Neural progenitor cell (in vitro differentiated cells): ENCODE data around the gene PPP4R1. TPM values are rescaled to one million over a fixed set of nuclear protein-coding genes. Genes with fewer than 3 reads are reported as not detected.

Experiments used
- DNase-seq: peaks from one replicate; pipeline ENCODE4 v3.0.0-alpha.2; 2016; ENCODE audit warnings: low spot score
- H2AFZ ChIP-seq: fragments of 200-600 bp; sonication (generic); replicated peaks from 2 replicates; pipeline ENCODE4 v1.6.1; 2016; ENCODE audit warnings: antibody characterized with exemption
- H3F3A ChIP-seq: fragments of 200-600 bp; sonication (generic); 2 replicates; pipeline ENCODE4 v1.6.1; 2016; ENCODE audit warnings: antibody characterized with exemption, low read depth
- H3K27ac ChIP-seq: fragments of 200-600 bp; sonication (generic); 2 replicates; pipeline ENCODE4 v1.5.1; 2016; ENCODE audit warnings: mild to moderate bottlenecking
- H3K27me3 ChIP-seq: fragments of 200-600 bp; sonication (generic); 2 replicates; pipeline ENCODE4 v1.6.1; 2016; ENCODE audit warnings: mild to moderate bottlenecking, moderate library complexity
- H3K36me3 ChIP-seq: fragments of 200-600 bp; sonication (generic); 2 replicates; pipeline ENCODE4 v1.5.1; 2016
- H3K4me1 ChIP-seq: fragments of 200-600 bp; sonication (generic); 2 replicates; pipeline ENCODE4 v1.6.1; 2016; ENCODE audit warnings: mixed run types
- H3K4me2 ChIP-seq: fragments of 200-600 bp; sonication (generic); 2 replicates; pipeline ENCODE4 v1.6.1; 2016
- H3K4me3 ChIP-seq: fragments of 200-600 bp; sonication (generic); 2 replicates; pipeline ENCODE4 v1.5.1; 2016
- H3K79me2 ChIP-seq: fragments of 200-600 bp; sonication (generic); 2 replicates; pipeline ENCODE4 v1.6.1; 2016; ENCODE audit warnings: low read depth
- H3K9ac ChIP-seq: fragments of 200-600 bp; sonication (generic); 2 replicates; pipeline ENCODE4 v1.6.1; 2016
- H3K9me3 ChIP-seq: fragments of 200-600 bp; sonication (generic); 2 replicates; pipeline ENCODE4 v1.5.1; 2016; ENCODE audit warnings: low read depth
- H4K20me1 ChIP-seq: fragments of 200-600 bp; sonication (generic); 2 replicates; pipeline ENCODE4 v1.6.1; 2016; ENCODE audit warnings: low read depth
- H3K27ac Mint-ChIP-seq: 3 replicates; pipeline ENCODE4 v1.8.0; 2021; ENCODE audit warnings: mixed read lengths
- H3K27me3 Mint-ChIP-seq: 2 replicates; pipeline ENCODE4 v1.8.0; 2022; ENCODE audit warnings: low read depth, mild to moderate bottlenecking, inconsistent platforms, moderate library complexity, mixed read lengths; ENCODE audit not compliant: insufficient read depth
- H3K36me3 Mint-ChIP-seq: 3 replicates; pipeline ENCODE4 v1.8.0; 2021; ENCODE audit warnings: mixed read lengths
- H3K4me1 Mint-ChIP-seq: 3 replicates; pipeline ENCODE4 v1.8.0; 2021; ENCODE audit warnings: mixed read lengths
- H3K4me3 Mint-ChIP-seq: 3 replicates; pipeline ENCODE4 v1.8.0; 2021; ENCODE audit warnings: mild to moderate bottlenecking, moderate library complexity, mixed read lengths
- H3K9me3 Mint-ChIP-seq: 3 replicates; pipeline ENCODE4 v1.8.0; 2020; ENCODE audit warnings: mixed read lengths
- CTCF ChIP-seq: fragments of 200-600 bp; sonication (generic); IDR thresholded peaks from 2 replicates; pipeline ENCODE4 v1.5.1; 2017; ENCODE audit warnings: antibody characterized with exemption, mild to moderate bottlenecking
- EZH2 ChIP-seq: fragments of 200-600 bp; sonication (generic); IDR thresholded peaks from 2 replicates; pipeline ENCODE4 v1.6.1; 2017; ENCODE audit warnings: antibody characterized with exemption, mild to moderate bottlenecking, moderate library complexity
- EZH2phosphoT487 ChIP-seq: fragments of 200-600 bp; sonication (generic); IDR thresholded peaks from 2 replicates; pipeline ENCODE4 v1.6.1; 2017; ENCODE audit warnings: antibody characterized with exemption
- total RNA-seq: library from RNA; depleted of rRNA; stranded (reverse); fragments of >200 nt; gene quantifications from 2 replicates; pipeline ENCODE4 v1.2.3, GENCODE V29; 2015; ENCODE audit warnings: low replicate concordance

The PPP4R1 gene
- total RNA-seq, 1 donor from 2014 or later = 102 TPM

DNA sequence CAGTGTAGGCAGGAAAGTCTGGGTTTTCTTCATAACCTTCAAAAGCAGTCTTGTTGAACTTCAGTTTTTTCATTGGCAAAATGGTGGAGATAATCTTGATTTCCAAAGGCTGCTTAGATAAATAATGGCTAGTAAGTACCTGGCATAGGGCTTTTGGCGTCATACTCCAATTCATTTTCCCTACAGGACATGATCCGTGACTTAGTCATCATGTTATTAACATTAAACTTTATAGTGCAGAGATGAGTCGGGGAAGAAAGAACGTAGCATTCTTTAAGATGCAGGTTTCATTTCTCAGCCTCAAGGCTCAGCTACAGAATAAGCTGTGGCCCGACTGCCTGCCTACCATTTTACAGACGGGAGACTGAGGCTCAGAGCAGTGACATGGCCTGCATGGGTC, 75.1 kb downstream of the PPP4R1 start:
- Histone ChIP-seq H2AFZ (no peak overlapping the region), H3K4me1 (no peaks in the 10 kb centered on the region), H3K36me3 (no peaks in the 10 kb centered on the region), H3K9me3 (no peaks in the 10 kb centered on the region), H3K79me2 (no peaks in the 10 kb centered on the region), H3K27me3 (no peaks in the 10 kb centered on the region), H3K27ac (no peak overlapping the region), H3K4me2 (no peak overlapping the region), H3K9ac (no peak overlapping the region), H3F3A (no peaks in the 10 kb centered on the region), H4K20me1 (no peaks in the 10 kb centered on the region), H3K4me3 (no peak overlapping the region)
- Mint-ChIP-seq H3K27ac (no peak overlapping the region), H3K36me3 (peaks cover 28% of the 10 kb centered on the region), H3K4me1 (peaks cover 24% of the 10 kb centered on the region), H3K9me3 (no peaks in the 10 kb centered on the region), H3K4me3 (no peak overlapping the region), H3K27me3 (peaks cover 2% of the 10 kb centered on the region)
- no peak for DNase-seq
- TF ChIP-seq EZH2phosphoT487 (no peak), CTCF (no peak), EZH2 (no peak)

DNA sequence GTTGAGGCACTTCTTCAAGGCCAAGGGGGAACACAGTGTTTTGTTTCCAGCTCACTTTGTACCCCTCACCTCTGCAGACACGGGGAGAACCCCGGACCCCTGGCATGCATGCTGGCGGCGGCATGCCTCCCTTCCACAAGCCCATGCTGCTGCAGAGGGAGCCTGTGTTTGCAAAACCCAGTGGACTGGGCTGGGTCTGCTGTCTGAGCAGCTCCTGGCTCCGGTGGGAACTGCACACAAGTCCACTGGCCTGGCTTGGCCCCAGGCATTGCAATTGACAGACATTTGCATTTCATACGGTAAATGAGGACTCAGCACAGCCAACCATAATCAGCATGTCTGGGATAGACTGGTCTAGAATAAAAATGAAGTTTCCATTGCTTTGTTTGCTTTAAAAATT, 76.7 kb downstream of the PPP4R1 start:
- Mint-ChIP-seq H3K9me3 (no peaks in the 10 kb centered on the region), H3K27ac (no peak overlapping the region), H3K4me3 (no peak overlapping the region), H3K27me3 (peaks cover 2% of the 10 kb centered on the region), H3K36me3 (peaks cover 26% of the 10 kb centered on the region), H3K4me1 (peaks cover 20% of the 10 kb centered on the region)
- no peaks in the 10 kb centered on the region for H3K4me1 ChIP-seq
- no peaks in the 10 kb centered on the region for H3K27me3 ChIP-seq
- no peak overlapping the region for H3K27ac ChIP-seq
- H3K36me3 ChIP-seq = no peaks in the 10 kb centered on the region
- TF ChIP-seq EZH2 (no peak), CTCF (no peak), EZH2phosphoT487 (no peak)
- H3K4me2 ChIP-seq = no peak overlapping the region
- H3F3A ChIP-seq = no peaks in the 10 kb centered on the region
- no peaks in the 10 kb centered on the region for H3K9me3 ChIP-seq
- no peak overlapping the region for H2AFZ ChIP-seq
- no peak overlapping the region for H3K9ac ChIP-seq
- no peaks in the 10 kb centered on the region for H4K20me1 ChIP-seq
- H3K79me2 ChIP-seq = no peaks in the 10 kb centered on the region
- H3K4me3 ChIP-seq = no peak overlapping the region
- DNase-seq = no peak

GRCh38 chr18:9536354-9537152, 77.8 kb downstream of the PPP4R1 start:
- Histone ChIP-seq H4K20me1 (no peaks in the 10 kb centered on the region), H3K4me3 (no peak overlapping the region), H3K9ac (no peak overlapping the region), H3K79me2 (no peaks in the 10 kb centered on the region), H3K4me1 (no peaks in the 10 kb centered on the region), H3K4me2 (no peak overlapping the region), H2AFZ (no peak overlapping the region), H3K27me3 (no peaks in the 10 kb centered on the region), H3K36me3 (no peaks in the 10 kb centered on the region), H3F3A (no peaks in the 10 kb centered on the region), H3K9me3 (no peaks in the 10 kb centered on the region), H3K27ac (no peak overlapping the region)
- TF ChIP-seq CTCF (no peak), EZH2 (no peak), EZH2phosphoT487 (no peak)
- Mint-ChIP-seq H3K36me3 (peaks cover 25% of the 10 kb centered on the region), H3K4me1 (peaks cover 20% of the 10 kb centered on the region), H3K4me3 (no peak overlapping the region), H3K27ac (no peak overlapping the region), H3K9me3 (no peaks in the 10 kb centered on the region), H3K27me3 (peaks cover 2% of the 10 kb centered on the region)
- DNase-seq = no peak
